H1 (cell line): ENCODE measurements around the gene TMEM203. TPM values are rescaled to one million over a fixed set of nuclear protein-coding genes. Genes with fewer than 3 reads are reported as not detected.

Experiments used
- CTCF ChIA-PET: fragments of 300-600 bp; sonication (Branson Sonifier 250); formaldehyde crosslinking; loops from one replicate; lab custom pipeline; 2021; ENCODE audit not compliant: partially characterized antibody; lab: Charles Lee
- POLR2A ChIA-PET: fragments of 300-600 bp; sonication (Branson Sonifier 250); formaldehyde crosslinking; loops from one replicate; lab custom pipeline; 2021; ENCODE audit warnings: inconsistent platforms; ENCODE audit not compliant: partially characterized antibody; lab: Charles Lee
- DNase-seq, 2 experiments: peaks; one replicate each; pipeline versions ENCODE4 v3.0.0 to v3.0.0-alpha.2; 2010 to 2022; ENCODE audit warnings: low spot score in 2 of 2, low read depth in 1 of 2, mixed read lengths in 1 of 2
- FAIRE-seq: peaks from 2 replicates; lab custom pipeline; 2011; peaks lifted over from hg19 to GRCh38; lab: Jason Lieb, UNC
- H2AFZ ChIP-seq: 2 replicates; pipeline ENCODE4 v1.8.1; 2012; ENCODE audit warnings: low read length, inconsistent platforms
- H2AK5ac ChIP-seq: 2 replicates; pipeline ENCODE4 v1.6.1; 2013; ENCODE audit warnings: low read depth, low read length
- H2BK120ac ChIP-seq: replicated peaks from 2 replicates; pipeline ENCODE3; 2013; ENCODE audit warnings: low read depth, low read length, inconsistent platforms
- H2BK12ac ChIP-seq: 2 replicates; pipeline ENCODE4 v1.6.1; 2013; ENCODE audit warnings: low read depth, low read length
- H2BK15ac ChIP-seq: 2 replicates; pipeline ENCODE4 v1.6.1; 2013; ENCODE audit warnings: low read length
- H2BK20ac ChIP-seq: 2 replicates; pipeline ENCODE4 v1.6.1; 2013; ENCODE audit warnings: low read length
- H2BK5ac ChIP-seq: 2 replicates; pipeline ENCODE4 v1.6.1; 2013; ENCODE audit warnings: low read depth, low read length
- H3K14ac ChIP-seq: 2 replicates; pipeline ENCODE4 v1.6.1; 2013; ENCODE audit warnings: inconsistent platforms; ENCODE audit not compliant: insufficient read length
- H3K18ac ChIP-seq: 2 replicates; pipeline ENCODE4 v1.6.1; 2013; ENCODE audit warnings: low read length; ENCODE audit errors: extremely low read depth
- H3K23ac ChIP-seq: 2 replicates; pipeline ENCODE4 v1.6.1; 2013; ENCODE audit warnings: inconsistent platforms; ENCODE audit not compliant: insufficient read length
- H3K23me2 ChIP-seq: 2 replicates; pipeline ENCODE4 v1.6.1; 2013; ENCODE audit warnings: low read depth, low read length
- H3K27ac ChIP-seq: 2 replicates; pipeline ENCODE4 v1.6.1; 2011; ENCODE audit warnings: low read depth, low read length, inconsistent platforms
- H3K27me3 ChIP-seq, 4 experiments: replicated peaks in 1 of 4; 1 replicate in 1 of 4; 2 replicates in 3 of 4; pipeline versions ENCODE4 v1.6.1 to v1.8.1; 2011 to 2013; ENCODE audit warnings: low read length in 3 of 4, mild to moderate bottlenecking in 3 of 4, inconsistent platforms in 2 of 4, mixed read lengths in 2 of 4, moderate library complexity in 1 of 4; ENCODE audit not compliant: control insufficient read depth in 3 of 4, insufficient read depth in 3 of 4; ENCODE audit errors: extremely low read depth in 1 of 4
- H3K36me3 ChIP-seq, 4 experiments: 2 replicates each; pipeline versions ENCODE4 v1.6.1 to v1.8.1; 2011 to 2013; ENCODE audit warnings: mild to moderate bottlenecking in 4 of 4, low read length in 3 of 4, moderate library complexity in 2 of 4, control low read depth in 1 of 4, inconsistent platforms in 1 of 4; ENCODE audit not compliant: insufficient read depth in 4 of 4, control insufficient read depth in 2 of 4
- H3K4ac ChIP-seq: replicated peaks from 2 replicates; pipeline ENCODE3; 2013; ENCODE audit warnings: low read length, low read depth, mixed read lengths, inconsistent platforms; ENCODE audit not compliant: insufficient read length
- H3K4me1 ChIP-seq, 4 experiments: replicated peaks in 1 of 4; 1 replicate in 1 of 4; 2 replicates in 3 of 4; pipeline versions ENCODE4 v1.6.1 to v1.8.1; 2011 to 2013; ENCODE audit warnings: low read length in 3 of 4, inconsistent platforms in 2 of 4, mixed read lengths in 1 of 4; ENCODE audit not compliant: insufficient read depth in 4 of 4, control insufficient read depth in 3 of 4
- H3K4me2 ChIP-seq, 2 experiments: 2 replicates each; pipeline versions ENCODE4 v1.6.1 to v1.8.1; 2011 to 2013; ENCODE audit warnings: low read depth in 2 of 2, low read length in 2 of 2, control low read depth in 1 of 2, inconsistent platforms in 1 of 2, mild to moderate bottlenecking in 1 of 2; ENCODE audit not compliant: insufficient read depth in 1 of 2
- H3K4me3 ChIP-seq, 4 experiments: fragments of 200-600, 300-600 bp in 1 of 4; sonication (generic), shearing (Covaris generic), sonication (Bioruptor Twin) in 1 of 4; 2 replicates each; pipeline versions ENCODE4 v1.5.1 to v1.8.1; 2011 to 2016; ENCODE audit warnings: low read length in 4 of 4, low read depth in 3 of 4, control low read depth in 2 of 4, inconsistent platforms in 2 of 4, mild to moderate bottlenecking in 2 of 4, mixed read lengths in 1 of 4, moderate library complexity in 1 of 4; ENCODE audit not compliant: insufficient read depth in 2 of 4; ENCODE audit errors: extremely low read depth in 1 of 4
- H3K56ac ChIP-seq: replicated peaks from 2 replicates; pipeline ENCODE3; 2013; ENCODE audit warnings: low read depth, mild to moderate bottlenecking, mixed read lengths, low read length, inconsistent platforms; ENCODE audit not compliant: insufficient read length
- H3K79me1 ChIP-seq: 2 replicates; pipeline ENCODE4 v1.6.1; 2013; ENCODE audit warnings: low read depth, low read length, control low read depth
- H3K79me2 ChIP-seq, 2 experiments: 2 replicates each; pipeline versions ENCODE4 v1.6.1 to v1.8.1; 2012 to 2013; ENCODE audit warnings: low read length in 2 of 2, mild to moderate bottlenecking in 2 of 2, inconsistent platforms in 1 of 2; ENCODE audit not compliant: insufficient read depth in 2 of 2, control insufficient read depth in 1 of 2
- H3K9ac ChIP-seq, 4 experiments: replicated peaks in 1 of 4; 1 replicate in 1 of 4; 2 replicates in 3 of 4; pipeline versions ENCODE4 v1.6.1 to v1.8.1; 2011 to 2013; ENCODE audit warnings: low read depth in 3 of 4, low read length in 3 of 4, control low read depth in 2 of 4, mild to moderate bottlenecking in 2 of 4, moderate library complexity in 2 of 4, inconsistent platforms in 1 of 4; ENCODE audit errors: extremely low read depth in 1 of 4
- H3K9me3 ChIP-seq, 2 experiments: 2 replicates each; pipeline versions ENCODE4 v1.6.1 to v1.8.1; 2012 to 2013; ENCODE audit warnings: mild to moderate bottlenecking in 2 of 2, moderate library complexity in 2 of 2, control low read depth in 1 of 2, inconsistent platforms in 1 of 2, low read depth in 1 of 2, low read length in 1 of 2, mixed read lengths in 1 of 2; ENCODE audit not compliant: insufficient read depth in 2 of 2
- H4K20me1 ChIP-seq, 2 experiments: replicated peaks in 1 of 2; 2 replicates each; pipeline versions ENCODE3 to v1.8.1; 2011 to 2013; ENCODE audit warnings: inconsistent platforms in 2 of 2, low read length in 2 of 2, mild to moderate bottlenecking in 1 of 2; ENCODE audit not compliant: insufficient read depth in 2 of 2, control insufficient read depth in 1 of 2
- H4K5ac ChIP-seq: 2 replicates; pipeline ENCODE4 v1.6.1; 2013; ENCODE audit warnings: low read length, low read depth, mixed read lengths, inconsistent platforms; ENCODE audit not compliant: insufficient read length
- H4K8ac ChIP-seq: 2 replicates; pipeline ENCODE4 v1.8.0; 2013; ENCODE audit warnings: mild to moderate bottlenecking, moderate library complexity, low read length, inconsistent platforms; ENCODE audit not compliant: insufficient read depth; ENCODE audit errors: extremely low read depth
- H4K91ac ChIP-seq: replicated peaks from 2 replicates; pipeline ENCODE3; 2013; ENCODE audit warnings: low read length, mixed read lengths, inconsistent platforms; ENCODE audit not compliant: insufficient read length
- BRCA1 ChIP-seq: IDR thresholded peaks from 2 replicates; pipeline ENCODE4 v1.6.1; 2012; ENCODE audit warnings: low read depth, low read length, improper control_type of control experiment
- KDM4A ChIP-seq: IDR thresholded peaks from one replicate; pipeline ENCODE4 v1.7.1; 2012; ENCODE audit warnings: low read depth, mild to moderate bottlenecking, moderate library complexity, low read length, inconsistent platforms; ENCODE audit not compliant: severe bottlenecking
- MAFK ChIP-seq: IDR thresholded peaks from 2 replicates; pipeline ENCODE4 v1.6.1; 2012; ENCODE audit warnings: low read depth, mild to moderate bottlenecking, improper control_type of control experiment, low read length
- RBBP5 ChIP-seq: IDR thresholded peaks from 2 replicates; pipeline ENCODE4 v1.7.1; 2012; ENCODE audit warnings: low read depth, mild to moderate bottlenecking, inconsistent platforms, low read length, moderate library complexity, borderline replicate concordance
- SP4 ChIP-seq: IDR thresholded peaks from 2 replicates; pipeline ENCODE4 v1.6.1; 2012; ENCODE audit warnings: low read length, inconsistent platforms
- WGBS, 2 experiments: shearing (Covaris generic) in 1 of 2; methylation state at CpG; one replicate each; pipeline versions ENCODE4 v1.1.6 to v1.1.7; 2013 to 2015; ENCODE audit warnings: low lambda C conversion rate in 2 of 2, mixed read lengths in 2 of 2, inconsistent platforms in 1 of 2, low coverage in 1 of 2, missing lambda C conversion rate in 1 of 2; ENCODE audit not compliant: insufficient replicate concordance in 2 of 2, insufficient coverage in 1 of 2, insufficient read length in 1 of 2; ENCODE audit errors: extremely low coverage in 1 of 2, missing lambda C conversion rate in 1 of 2; 5-methylcytosine and 5-hydroxymethylcytosine counted together
- polyA plus RNA-seq, 7 experiments: library from polyadenylated mRNA; depleted of rRNA in 3 of 7; stranded (reverse) in 5 of 7; unstranded in 2 of 7; fragments of >200 nt in 5 of 7; fragments of 200-250 nt in 2 of 7; gene quantifications; 1 replicate in 5 of 7; 2 replicates in 1 of 7; 4 replicates in 1 of 7; pipeline versions ENCODE4 v1.2.1 to v1.2.3, GENCODE V29; 2011 to 2013; ENCODE audit warnings: missing spikeins in 2 of 7, mixed read lengths in 2 of 7
- total RNA-seq: library from RNA; stranded (reverse); fragmentation: NEBNext Ultra II Directional; extraction: Animal tissue kit (Norgen Biotek cat#: 25700); gene quantifications from 2 replicates; pipeline ENCODE4 v1.2.1, GENCODE V29; 2021

Gene TMEM203
- total and polyA plus RNA-seq, 2 of the 8 experiments (the other 6 are each of a cell fraction or from before 2014, with no cell fraction given), result 44.1 to 57.1 TPM

GRCh38 chr9:137227853-137228505 lies 22.5 kb upstream of the TMEM203 start:
- H2BK12ac ChIP-seq, result no peak overlapping the region
- no peaks in the 10 kb centered on the region; a peak in 1 of 7 replicates for H3K27me3 ChIP-seq
- H3K79me1 ChIP-seq, result no peaks in the 10 kb centered on the region
- peaks cover 6% of the 10 kb centered on the region; the same call in 1 of the 2 replicates for H3K23me2 ChIP-seq
- no peak overlapping the region for H2BK5ac ChIP-seq
- 80% methylated on average over 12 of the region's 18 CpGs; no CpG with 5 or more reads in 1 of the 2 experiments for WGBS, 2 experiments
- no peak for DNase-seq
- H3K79me2 ChIP-seq, result no peaks in the 10 kb centered on the region
- no peak overlapping the region for H2BK20ac ChIP-seq
- TF ChIP-seq BRCA1, result no peak
- 0 out of 2 replicates have a peak, but pooled peaks have one; percentile 40 for TF ChIP-seq RBBP5
- no peak for TF ChIP-seq MAFK
- TF ChIP-seq KDM4A, result peak; percentile 18
- no peak for TF ChIP-seq SP4
- no peak overlapping the region for H2BK15ac ChIP-seq
- H3K23ac ChIP-seq, result no peak overlapping the region
- H2BK120ac ChIP-seq, result no peak overlapping the region
- POLR2A ChIA-PET, result interaction anchor here (1.1 to 69.9 kb wide), 7 partner anchors 11 to 111 kb away, joined by 3 to 1462 read pairs (median 5); partner anchors contain the start of genes ANAPC2, NDOR1, NELFB and SSNA1
- H2AK5ac ChIP-seq, result no peak overlapping the region
- H4K8ac ChIP-seq, result no peak overlapping the region
- H4K91ac ChIP-seq, result no peak overlapping the region
- H4K5ac ChIP-seq, result peak overlapping the region; percentile 62
- peak overlapping the region in 1 of 2 experiments; percentile 50; a peak in 1 of 4 replicates for H3K4me2 ChIP-seq
- peaks cover 0 to 17% (median 6%) of the 10 kb centered on the region in 4 experiments; a peak in 5 of 7 replicates for H3K4me1 ChIP-seq
- no peak overlapping the region for H3K56ac ChIP-seq
- H3K4me3 ChIP-seq, result no peak overlapping the region
- no peak overlapping the region for H3K27ac ChIP-seq
- peaks cover 0 to 1% of the 10 kb centered on the region in 2 experiments for H4K20me1 ChIP-seq
- H3K14ac ChIP-seq, result no peak overlapping the region
- FAIRE-seq, result no peak
- H3K9me3 ChIP-seq, result no peaks in the 10 kb centered on the region
- CTCF ChIA-PET, result interaction anchor here (0.9 to 20.2 kb wide), 28 partner anchors 11 to 199 kb away, joined by 3 to 204 read pairs (median 4); partner anchors contain the start of genes ANAPC2, LRRC26, NPDC1 and SAPCD2
- no peak overlapping the region for H3K9ac ChIP-seq
- no peak overlapping the region for H2AFZ ChIP-seq
- no peak overlapping the region; the same call in 1 of the 2 replicates for H3K18ac ChIP-seq
- H3K36me3 ChIP-seq, result no peaks in the 10 kb centered on the region
- no peak overlapping the region for H3K4ac ChIP-seq
